GM19467 (cell line): ENCODE measurements around the gene UBE2G2.

ENCODE experiments used
- ATAC-seq: cut with Tn5 transposase; IDR thresholded peaks from one replicate; pipeline ENCODE4 v1.9.1; 2021; ENCODE audit warnings: mild to moderate bottlenecking, moderate library complexity; ENCODE audit not compliant: unreplicated experiment

The UBE2G2 gene

DNA sequence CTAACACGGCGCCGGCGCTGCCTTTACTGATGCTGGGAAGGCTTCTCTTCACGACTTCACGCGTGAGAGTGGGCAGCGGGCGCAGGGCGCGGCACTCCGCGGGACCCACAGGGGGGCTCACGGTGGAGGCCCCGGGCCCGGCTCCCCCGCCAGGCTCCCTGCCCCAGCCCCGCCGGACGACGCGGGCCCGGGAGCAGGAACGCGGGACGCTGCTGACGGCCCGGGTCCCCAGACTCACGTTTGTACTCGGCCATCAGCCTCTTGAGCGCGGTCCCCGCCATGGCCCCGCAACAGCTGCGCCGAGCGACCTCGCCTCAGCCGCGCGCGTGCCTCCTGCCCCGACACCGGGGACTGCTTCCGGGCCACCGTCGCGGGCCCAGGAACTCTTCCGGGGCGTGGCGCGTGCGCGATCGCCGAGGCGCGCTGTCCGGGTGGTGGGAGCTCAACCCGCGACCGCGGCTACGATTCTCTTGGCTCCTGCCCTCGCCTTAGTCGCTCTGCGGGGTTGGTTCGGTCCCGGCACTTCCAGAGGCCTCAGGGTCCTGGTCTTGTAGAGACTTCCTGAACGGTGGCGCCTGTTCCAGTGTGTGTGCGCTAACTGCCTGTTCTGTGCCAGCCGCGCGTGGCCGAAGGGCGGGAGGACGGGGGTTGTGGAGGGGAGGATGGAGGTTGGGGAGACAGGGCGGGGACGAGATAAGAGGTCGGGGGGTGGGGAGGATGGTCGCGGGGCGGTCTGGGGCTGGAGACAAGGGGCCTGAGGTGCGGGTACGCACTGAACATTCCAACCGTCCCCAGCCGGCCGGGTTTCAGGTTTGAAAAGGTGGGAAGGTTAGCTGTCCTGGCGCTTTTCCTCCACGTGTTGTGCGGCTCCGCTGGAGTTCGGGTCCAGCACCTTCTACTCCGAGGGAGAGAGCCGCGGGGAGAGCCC lies at the start of gene UBE2G2:
TSS of gene UBE2G2 (minus strand) at position 353 of the 928 bp plus-strand sequence. CDS start at position 281, 72 bp downstream.
- ATAC-seq = peak; percentile 73

DNA sequence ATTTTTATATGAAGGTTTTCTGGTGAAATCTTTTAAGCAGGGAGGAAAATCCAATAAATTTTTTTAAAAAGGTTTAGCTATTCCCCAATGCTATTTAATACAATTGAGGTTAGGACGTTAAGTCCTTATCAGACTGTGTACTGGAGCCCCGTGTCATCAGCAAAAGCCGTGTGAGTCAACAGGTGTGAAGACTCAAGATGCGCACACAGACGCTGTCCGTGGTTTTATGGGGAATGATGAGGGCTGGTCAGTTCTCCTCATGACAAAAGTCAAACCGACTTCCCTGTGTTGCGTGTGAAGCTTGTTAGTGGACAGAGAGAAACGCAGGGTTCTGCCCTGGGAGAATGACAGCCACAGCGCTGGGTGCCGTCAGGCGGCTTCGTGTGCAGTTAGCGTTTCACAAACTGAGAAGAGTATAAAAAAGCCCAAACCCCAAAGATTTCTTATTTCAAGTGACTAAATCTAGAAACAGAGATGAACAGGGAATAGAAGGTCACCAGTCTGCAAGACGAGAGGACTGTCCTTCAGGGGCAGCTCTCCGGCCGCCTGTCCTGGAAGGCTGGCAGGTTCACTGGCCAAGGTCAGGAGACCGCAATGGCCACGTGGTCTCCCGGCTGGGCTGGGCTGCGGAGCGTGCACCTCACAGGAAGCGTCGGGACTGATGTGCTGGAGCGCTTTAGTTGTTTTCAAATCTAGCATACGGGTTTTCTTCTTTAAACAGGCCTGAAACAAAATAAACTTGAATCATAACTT lies 49.5 kb upstream of the UBE2G2 start:
- no peak for ATAC-seq

GRCh38 chr21:44850208-44850800 lies 48.7 kb upstream of the UBE2G2 start:
- no peak for ATAC-seq

DNA sequence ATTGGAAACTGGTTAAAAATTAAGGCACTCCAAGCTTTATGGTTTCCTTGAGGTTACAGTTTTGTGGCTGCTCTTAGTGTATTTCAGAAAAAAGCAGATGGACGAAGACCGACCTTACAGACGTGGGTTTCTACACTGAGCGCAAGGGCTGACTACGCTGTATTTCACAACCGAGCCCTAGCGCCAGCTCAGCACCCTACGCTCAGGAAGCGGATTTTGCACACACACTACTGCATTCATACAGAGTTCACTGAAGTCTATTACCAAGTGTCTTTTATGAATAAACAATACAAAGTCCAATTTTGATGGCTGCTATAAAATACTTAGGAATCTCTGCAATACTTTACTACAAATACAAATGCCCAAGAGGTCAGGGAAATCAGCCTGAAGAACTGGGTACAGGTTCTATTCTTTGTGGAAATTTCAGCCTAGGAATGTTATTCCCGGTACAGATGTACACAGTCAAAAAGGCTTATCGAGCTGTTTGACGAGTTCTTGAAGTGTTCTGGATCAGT lies 48.1 kb upstream of the UBE2G2 start:
- ATAC-seq = no peak

- ATAC-seq = no peak
These were observed 47.4 kb upstream of the UBE2G2 start for GRCh38 chr21:44848821-44849521.

- no peak for ATAC-seq
These were observed 45.8 kb upstream of the UBE2G2 start for GRCh38 chr21:44847261-44848056.

DNA sequence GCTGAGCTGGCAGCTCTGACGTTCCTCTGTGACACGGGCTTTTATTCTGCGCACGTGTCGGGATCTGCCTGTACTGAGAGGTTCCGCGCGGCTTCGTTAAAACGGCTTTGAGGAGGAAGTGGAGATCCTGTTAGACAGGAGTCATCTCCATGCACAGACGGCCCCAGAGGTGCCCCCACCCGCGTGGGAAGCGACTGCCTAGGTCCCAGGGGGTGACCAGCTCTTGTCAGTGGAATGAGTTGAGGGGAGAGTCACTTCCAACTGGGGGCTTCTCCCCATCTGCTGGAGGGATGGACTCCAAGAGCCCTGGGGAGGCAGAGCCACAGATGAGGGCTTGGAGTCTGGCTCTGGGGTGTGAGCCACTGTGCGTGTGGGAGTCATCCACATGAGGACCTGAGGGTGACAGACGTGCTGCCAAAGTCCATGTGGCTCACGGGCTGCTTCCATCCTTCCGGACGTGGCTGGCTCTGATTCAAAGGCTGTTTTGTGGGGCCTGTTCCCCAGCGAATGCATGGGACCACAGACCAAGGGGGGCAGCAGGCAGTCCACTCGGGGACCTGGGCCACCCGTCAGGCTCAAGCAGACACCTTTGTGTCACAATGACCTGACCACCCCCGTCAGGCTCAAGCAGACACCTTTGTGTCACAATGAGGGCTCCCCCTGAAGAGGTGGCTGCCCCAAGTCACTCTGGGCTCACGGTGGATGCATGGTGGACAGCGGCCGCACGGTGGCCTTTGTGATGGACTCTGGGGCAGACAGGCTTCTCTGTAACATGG lies 45.1 kb upstream of the UBE2G2 start:
- ATAC-seq = no peak

- no peak for ATAC-seq
These were observed 44.5 kb upstream of the UBE2G2 start for GRCh38 chr21:44846224-44846484.

- no peak for ATAC-seq
These were observed 44.0 kb upstream of the UBE2G2 start for GRCh38 chr21:44845418-44846223.

DNA sequence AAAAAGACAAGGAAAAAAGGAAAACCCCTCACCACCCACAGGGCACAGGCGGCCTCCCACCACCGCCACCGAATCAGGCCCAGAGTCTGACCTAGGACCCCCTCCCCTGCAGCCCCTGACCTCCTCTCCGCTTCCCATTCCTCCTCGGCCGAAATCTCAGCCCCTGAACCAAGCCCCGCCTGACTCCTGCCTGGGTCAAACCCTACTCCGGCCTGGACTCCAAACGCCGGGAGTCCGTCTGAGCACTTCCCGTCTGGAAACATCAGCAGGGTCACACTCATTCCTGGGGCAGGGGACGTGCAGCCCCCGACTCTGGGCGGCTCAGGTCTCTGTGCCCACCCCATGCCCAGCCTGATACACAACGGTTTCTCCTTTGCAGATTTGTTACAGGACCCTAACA lies 42.6 kb upstream of the UBE2G2 start:
- no peak for ATAC-seq

DNA sequence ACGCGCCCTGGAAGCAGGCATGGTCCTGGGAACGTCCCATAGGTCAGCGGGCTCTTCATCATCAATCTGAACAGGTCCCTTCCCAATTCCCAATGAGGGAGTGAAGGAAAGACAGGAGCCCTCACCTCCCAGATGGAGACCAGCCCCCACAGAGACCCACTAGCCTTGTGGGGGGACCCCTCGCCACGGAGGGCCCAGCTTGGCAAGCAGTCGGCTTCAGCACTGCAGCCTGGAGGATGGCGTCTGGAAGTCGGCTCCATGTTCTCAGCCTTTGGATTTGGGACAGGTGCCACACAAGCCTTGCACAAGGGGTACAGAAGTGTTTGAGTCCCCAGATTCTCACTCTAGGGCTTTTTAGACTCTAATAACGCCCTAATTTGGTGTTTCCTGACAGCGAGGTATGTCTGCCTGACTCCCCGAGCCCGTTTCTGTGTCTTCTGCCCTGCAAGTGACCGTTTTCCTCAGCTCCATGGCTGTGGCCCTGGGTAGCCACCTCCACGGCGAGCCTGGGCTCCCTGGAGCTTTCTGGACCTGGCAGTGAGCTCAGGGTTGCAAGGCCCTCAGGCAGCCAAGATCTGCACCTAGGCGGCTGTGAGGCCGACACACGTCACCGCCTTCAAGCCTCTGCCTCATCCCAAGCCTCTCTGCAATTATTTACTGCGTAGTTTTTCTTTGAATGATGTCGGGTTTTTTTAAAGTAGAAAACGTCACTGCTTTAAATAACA lies 41.3 kb upstream of the UBE2G2 start:
- ATAC-seq = no peak

- ATAC-seq = no peak
These were observed 40.5 kb upstream of the UBE2G2 start for GRCh38 chr21:44842087-44842486.

DNA sequence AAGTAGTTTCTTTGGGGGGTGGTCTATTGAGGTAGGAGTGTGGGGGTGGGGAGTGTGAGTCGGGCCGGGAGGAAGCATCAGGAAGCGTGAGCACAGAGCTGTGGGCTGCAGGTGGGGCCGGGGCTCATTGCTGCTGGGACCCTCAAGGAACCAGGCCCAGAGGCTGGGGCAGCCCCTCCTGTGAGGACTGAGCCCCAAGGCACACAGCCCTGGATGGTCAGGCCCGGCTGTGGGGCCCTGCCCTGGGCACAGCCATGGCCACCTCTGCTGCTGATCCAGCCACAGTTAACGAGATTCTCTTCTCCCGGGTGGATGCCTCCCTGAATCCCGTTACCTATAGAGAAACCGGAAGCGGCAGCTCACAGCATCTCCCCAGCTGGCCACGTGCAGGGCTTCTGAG lies 39.2 kb upstream of the UBE2G2 start:
- no peak for ATAC-seq

DNA sequence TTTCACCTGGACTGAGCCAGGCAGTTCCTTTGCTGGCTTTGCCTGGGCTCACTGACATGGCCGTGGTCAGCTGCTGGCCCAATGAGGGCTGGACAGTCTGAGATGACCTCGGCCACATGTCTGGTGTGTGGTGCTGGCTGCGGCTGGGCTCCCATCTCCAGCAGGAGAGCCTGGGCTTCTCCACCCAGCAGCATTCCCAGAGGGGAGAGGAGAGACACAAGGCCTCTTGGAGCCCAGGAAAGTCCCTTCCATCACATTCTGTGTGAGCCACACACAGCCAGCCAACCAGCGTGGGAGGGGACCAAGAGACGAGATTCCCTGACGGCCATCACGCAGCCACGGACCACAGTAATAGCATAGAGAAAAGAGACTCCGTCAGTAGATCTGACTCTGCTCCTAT lies 37.3 kb upstream of the UBE2G2 start:
- no peak for ATAC-seq

GRCh38 chr21:44838039-44838895 lies 36.6 kb upstream of the UBE2G2 start:
- no peak for ATAC-seq

- no peak for ATAC-seq
These were observed 35.9 kb upstream of the UBE2G2 start for GRCh38 chr21:44837537-44837936.
